Measurements from ENCODE around the gene ZNF620.
"Not testable (repeated sequence)": the region's sequence is repeated elsewhere in the genome, so short reads cannot be mapped to it uniquely, and the experiment has no call there.

The ZNF620 gene

DNA sequence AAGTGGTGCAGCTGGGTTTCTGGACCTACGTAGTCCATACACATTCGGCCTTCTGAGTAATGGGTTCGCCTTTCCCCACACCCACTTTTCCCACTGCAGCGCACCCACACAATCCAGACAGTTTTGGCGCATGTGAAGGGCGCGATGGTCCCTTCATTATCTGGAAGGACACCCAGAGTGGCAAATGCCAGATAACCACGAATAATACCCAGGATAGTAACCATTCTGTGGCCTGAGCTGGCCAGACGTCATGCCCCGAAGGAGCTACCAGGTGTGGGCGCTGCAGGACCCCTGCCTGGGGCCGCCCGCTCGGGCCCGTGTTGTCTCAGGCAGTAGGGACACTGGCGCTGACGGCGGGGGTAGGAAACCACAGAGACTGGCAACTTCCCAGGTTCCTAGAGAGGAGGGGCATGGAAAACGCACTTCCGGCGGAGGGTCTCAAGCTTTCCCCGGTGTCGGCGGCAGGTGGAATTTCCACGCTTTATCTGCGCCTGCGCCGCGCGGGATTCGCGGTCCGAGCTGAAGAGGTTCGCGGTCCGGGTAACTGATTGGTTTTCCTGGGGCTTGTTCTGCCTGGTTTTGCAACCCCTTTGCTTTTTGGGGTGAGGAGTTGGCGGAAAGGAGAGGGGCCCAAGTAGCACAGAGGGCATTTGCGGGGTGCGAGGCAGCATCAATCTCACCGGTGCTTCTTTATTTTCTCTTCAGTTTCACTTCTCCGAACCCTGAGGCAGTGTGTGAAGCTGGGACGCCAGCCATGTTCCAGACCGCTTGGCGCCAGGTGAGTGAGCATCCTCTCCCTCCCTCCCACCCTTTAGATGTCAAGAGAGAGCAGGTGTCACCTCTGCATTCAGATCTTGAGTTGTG is at the start of gene ZNF620:
Gene ZNF620, plus strand, starts transcription at position 441 of the 864 bp plus-strand sequence. Its CDS starts 314 bp downstream, at position 755.
- DNase-seq (ENCODE audit: low read depth in 2 of 3, low spot score in 1 of 3), result peak; percentile 8 to 43 (median 15)

DNA sequence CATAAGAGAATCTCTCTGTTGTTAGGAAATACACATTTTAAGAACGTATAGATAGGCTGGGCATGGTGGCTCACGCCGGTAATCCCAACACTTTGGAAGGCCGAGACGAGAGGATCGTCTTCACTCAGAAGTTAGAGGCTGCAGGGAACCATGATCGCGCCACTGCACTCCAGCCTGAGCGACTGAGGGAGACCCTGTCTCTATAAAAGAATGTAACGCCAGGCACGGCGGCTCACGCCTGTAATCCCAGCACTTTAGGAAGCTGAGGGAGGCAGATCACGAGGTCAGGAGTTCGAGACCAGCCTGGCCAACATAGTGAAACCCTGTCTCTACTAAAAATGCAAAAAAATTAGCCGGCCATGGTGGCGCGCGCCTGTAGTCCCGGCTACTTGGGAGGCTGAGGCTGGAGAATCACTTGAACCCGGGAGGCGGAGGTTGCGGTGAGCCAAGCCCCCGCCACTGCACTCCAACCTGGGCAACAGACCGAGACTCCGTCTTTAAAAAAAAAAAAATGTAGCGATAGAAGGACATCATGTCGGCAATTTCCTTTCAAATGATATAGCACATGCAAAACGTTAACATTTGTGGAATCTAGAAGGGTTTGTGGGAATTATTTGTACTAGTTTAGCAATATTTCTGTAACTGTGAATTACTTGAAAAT is 49.4 kb upstream of the ZNF620 start:
- DNase-seq (ENCODE audit: low read depth in 2 of 3, low spot score in 1 of 3), result no peak

DNA sequence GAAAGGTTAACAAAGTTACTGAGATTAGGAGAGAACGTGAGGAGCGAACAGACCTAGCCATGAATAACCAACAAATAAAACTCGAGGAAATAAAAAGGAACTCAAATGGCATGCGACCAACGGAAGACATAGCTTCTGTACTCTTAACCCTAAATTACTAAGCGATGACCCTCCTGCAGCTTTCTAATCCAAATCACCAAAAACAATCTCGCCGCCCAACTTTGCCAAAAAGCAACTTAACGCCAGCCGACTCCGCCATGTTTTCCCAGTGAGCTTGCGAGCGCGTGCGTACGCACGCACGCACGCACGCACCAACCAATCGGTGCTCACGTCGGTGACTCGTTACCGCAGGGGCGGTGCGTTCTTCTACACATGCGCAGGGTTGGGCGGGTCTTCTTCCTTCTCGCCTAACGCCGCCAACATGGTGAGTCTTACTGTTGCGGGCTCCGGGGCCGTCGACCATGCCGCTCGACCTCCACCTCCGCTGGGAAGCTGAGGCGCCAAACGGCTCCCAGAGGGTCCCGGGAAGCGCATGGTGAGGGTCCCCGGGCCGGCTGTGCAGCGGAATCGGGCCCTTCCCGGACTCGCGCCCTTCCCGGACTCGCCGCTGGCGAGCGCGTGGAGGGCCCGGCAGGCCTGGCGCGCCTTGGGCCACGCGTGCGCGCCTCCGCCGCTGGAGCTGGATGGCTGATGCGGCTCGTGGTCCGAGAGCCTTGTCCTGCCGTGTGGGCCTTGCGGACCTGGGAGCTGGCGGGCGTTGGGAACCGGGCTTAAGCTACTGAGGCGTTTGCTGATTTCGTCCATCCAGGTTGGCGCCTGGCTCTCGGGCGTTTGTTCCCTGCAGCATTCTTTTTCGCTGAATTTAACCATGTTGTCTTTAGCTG is 48.7 kb upstream of the ZNF620 start, which contains the start of gene RPL14:
Gene RPL14, plus strand, starts transcription at position 400 of the 884 bp plus-strand sequence. Its CDS starts 133 bp downstream, at position 533.
- peak; percentile 86 to 92 (median 91) for DNase-seq (ENCODE audit: low read depth in 2 of 3, low spot score in 1 of 3)

DNA sequence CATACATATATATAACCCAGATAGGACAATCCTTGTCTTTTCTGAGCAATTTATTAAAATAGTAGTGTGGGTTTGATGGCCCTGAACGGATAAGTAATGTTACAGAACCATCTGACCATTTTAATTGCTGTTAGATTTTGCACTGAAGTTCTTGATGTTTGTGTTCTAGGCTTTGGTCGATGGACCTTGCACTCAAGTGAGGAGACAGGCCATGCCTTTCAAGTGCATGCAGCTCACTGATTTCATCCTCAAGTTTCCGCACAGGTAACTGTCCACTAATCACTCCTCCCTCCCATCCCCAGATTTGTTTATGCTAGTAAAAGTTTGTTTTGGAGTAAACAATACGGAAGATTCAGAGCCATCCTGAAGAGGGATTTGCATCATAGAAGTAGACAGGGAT is 47.4 kb upstream of the ZNF620 start:
- no peak for DNase-seq (ENCODE audit: low read depth in 2 of 3, low spot score in 1 of 3)

DNA sequence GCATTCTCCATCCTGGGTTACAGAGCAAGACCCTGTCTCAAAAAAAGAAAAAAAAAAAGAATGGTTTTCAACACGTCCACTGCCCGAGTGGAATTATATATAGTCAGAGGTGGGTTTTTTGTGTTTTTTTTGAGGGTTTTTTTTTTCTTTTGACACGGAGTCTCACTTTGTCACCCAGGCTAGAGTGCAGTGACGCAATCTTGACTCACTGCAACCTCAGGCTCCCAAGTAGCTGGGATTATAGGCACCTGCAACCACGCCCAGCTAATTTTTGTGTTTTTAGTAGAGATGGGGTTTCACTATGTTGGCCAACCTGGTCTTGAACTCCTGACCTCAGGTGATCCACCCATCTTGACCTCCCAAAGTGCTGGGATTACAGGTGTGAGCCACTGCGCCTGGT is 45.4 kb upstream of the ZNF620 start:
- DNase-seq (ENCODE audit: low read depth in 2 of 3, low spot score in 1 of 3), result not testable (repeated sequence)

DNA sequence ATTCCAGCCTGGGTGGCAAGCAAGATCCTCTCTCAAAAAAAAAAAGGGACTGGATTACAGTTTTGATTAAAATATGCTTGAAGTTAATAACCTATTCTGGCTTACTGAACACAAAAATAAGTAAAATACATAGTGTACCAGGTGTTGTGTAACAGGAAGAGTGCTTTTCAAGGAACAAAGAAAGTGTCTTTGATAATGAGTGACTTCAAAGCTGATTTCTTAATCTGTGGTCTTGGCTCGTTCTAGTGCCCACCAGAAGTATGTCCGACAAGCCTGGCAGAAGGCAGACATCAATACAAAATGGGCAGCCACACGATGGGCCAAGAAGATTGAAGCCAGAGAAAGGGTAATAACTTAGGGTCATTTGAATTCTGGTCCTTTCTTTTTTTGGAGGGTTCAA is 44.7 kb upstream of the ZNF620 start:
- DNase-seq (ENCODE audit: low read depth in 2 of 3, low spot score in 1 of 3), result no peak

DNA sequence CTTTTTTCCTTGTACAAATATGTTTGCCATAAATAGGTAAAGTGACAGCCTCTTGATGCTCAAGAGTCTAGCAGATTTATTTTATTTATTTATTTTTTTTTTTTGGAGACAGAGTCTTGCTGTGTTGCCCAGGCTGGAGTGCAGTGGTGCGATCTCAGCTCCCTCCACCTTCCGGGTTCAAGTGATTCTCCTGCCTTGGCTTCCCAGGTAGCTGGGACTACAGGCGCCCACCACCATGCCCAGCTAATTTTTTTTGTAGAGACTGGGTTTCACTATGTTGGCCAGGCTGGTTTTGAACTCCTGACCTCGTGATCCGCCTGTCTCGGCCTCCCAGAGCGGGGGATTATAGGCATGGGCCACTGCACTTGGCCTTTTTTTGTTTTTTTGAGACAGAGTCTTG is 43.0 kb upstream of the ZNF620 start:
- DNase-seq (ENCODE audit: low read depth in 2 of 3, low spot score in 1 of 3), result not testable (repeated sequence)

DNA sequence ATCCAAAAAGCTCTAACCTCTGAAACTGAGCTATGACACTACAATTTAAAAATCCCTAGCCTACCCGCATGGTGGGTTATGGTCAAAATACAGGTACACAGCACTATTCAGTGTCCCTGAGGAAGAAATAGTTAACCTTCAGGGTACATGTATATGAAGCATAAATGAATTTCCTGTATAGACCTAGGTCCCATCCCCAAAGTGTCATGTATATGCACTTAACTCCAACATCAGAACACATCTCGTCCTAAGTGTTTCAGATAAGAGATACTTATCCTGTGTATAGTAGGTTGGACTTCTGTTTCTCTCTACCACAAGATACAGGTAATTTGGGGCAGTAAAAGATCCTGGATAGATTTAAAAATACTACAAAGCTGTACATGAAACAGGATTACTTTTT is 42.3 kb upstream of the ZNF620 start:
- DNase-seq (ENCODE audit: low read depth in 2 of 3, low spot score in 1 of 3), result no peak

DNA sequence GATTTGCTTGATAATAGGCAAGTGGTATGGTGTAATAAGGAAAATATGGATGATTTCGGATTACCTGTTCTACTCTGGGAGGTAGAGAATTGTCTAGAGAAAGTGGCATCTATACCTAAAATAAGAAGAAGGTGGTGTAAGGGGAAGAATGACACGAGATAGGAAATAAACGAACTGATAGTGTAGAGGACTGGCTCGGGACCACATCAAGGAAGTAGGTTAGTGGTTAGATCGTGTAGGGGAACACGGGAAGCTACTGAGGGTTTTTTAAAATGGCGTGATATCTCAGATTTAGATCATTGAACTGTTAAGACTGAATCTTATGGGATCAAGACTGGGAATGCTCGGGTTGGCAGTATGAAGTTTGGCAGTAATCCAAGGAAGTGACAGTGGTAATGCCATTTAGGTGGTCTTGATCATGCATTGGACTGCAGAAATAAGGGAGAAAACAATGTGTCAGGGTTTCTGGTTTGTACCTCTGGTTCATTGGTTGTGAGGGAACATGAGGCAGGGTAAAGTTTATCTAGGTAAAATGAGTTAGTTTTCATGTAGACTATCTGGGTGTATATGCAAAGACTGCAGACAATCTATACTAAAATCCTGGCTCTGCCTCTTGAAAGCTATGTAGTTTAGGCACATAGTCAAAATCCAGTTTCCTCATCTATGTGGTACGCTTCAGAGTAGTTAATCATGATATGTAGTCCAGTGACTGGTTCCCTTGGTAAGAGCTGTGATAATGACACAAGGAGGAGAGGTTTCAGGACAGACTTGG is 41.3 kb upstream of the ZNF620 start:
- no peak for DNase-seq (ENCODE audit: low read depth in 2 of 3, low spot score in 1 of 3)

DNA sequence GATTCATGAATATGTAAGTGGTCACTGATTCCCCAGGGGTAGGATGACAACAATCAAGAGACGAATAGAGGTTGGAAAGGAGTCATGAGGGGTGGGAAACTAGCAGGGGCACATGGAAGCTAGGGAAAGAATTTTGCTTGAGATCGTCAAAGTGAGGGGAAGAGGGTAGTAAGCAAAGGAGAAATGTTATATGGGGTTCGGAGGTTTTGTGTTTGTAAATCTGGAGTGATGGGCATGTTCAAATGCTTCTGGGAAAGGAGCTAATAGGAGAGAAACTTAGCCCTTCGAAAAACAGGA is 40.8 kb upstream of the ZNF620 start:
- no peak for DNase-seq (ENCODE audit: low read depth in 2 of 3, low spot score in 1 of 3)

DNA sequence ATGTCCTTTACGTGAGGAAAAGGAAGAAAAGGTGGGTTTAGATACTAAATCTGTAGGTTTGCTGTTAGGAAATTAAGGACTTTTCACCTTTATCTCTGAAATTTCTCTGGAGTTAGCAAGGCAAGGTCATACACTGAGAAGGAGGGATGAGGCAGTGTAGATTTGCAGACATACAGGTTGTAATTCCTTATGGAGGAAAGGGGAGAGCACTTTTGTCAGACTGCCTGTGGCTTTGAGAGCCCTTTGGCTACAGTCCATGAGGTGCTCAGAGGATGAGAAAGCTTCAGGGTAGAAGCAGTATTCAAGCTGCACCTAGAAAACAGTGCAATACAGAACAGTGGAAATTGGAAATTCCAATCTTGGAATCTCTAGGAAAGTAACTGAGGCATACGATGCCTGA is 40.4 kb upstream of the ZNF620 start:
- no peak for DNase-seq (ENCODE audit: low read depth in 2 of 3, low spot score in 1 of 3)

DNA sequence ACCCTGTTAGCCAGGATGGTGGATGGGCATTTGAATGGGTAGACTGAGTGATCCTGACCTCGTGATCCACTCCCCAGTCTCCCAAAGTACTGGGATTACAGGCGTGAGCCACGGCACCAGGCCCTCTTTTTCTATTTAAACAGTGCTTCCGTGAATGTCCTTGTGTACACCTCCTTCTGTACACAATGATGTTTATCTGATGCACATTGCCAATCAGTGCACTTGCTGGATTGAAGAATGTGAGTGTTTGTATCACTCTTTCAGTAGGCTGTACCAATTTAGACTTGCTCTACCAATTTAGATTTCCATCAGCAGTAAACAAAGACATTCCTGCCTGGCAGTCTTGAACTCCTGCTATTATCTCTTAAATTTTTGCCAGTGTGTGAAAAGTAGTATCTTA is 37.8 kb upstream of the ZNF620 start:
- no peak for DNase-seq (ENCODE audit: low read depth in 2 of 3, low spot score in 1 of 3)

DNA sequence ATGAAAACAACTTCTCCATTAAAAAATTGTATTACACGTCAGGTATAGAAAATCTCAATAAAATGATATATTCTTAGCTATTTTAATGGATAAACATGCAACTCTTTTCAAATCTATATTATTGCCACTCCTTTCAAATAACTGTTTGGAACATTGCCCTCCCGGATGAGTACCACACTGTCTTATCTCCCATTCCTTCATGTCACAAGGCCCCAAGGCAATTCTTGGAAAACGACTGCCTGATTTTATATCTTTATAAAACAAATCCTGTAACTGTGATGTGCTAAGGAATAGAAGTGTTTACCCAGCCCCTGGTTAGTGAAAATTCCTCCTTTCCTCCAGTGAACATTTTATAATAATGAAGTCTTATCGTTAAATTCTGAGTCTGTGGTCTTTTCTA is 35.1 kb upstream of the ZNF620 start:
- DNase-seq (ENCODE audit: low read depth in 2 of 3, low spot score in 1 of 3), result no peak

DNA sequence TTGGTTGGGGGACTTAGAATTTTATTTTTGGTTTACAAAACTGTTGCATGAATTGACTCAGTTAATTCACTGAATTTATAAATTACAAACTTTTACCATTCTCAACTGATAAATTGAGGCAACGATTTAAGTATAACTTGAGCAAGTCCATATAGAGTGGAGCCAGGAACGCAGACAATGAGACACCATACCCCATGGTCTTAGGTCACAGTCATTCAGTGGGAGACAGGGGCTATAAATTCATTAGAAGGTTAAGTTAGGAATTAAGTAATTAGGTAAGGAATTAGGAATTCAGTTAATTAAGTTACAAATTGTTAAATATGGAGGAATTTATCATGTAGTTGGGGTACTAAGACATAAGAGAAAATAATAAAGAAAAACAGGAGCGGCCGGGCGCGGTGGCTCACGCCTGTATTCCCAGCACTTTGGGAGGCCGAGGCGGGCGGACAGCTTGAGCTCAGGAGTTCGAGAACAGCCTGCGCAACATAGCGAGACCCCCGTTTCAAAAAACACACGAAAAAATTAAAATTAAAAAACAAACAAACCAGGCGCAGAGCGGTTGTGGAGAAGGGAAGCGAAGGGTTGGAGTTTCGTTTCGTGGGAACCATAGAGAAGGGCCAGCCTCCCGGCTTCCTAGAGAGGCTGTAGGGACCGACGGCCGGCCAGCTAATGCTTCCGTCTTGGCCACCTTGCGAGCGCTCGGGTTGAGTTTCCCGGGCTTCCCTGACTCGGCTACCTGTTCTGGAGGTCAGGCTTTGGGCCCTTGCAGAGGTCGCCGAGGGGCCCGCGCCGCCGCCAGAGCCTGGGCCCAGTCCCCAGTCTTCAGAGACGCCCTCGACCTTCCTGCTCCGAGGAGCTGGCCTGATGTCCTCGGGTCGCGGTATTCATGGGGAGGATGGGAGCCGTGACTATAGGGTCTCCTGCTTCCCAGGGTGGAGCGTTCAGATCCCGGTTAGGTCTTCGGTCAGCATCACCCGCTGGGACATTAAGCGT is 29.1 kb upstream of the ZNF620 start, which contains the start of gene ZNF619:
Gene ZNF619, plus strand, starts transcription at position 645 of the 993 bp plus-strand sequence. CDS start 858 bp downstream, outside the sequence.
- peak; percentile 24 to 34 (median 30) for DNase-seq (ENCODE audit: low read depth in 2 of 3, low spot score in 1 of 3)

DNA sequence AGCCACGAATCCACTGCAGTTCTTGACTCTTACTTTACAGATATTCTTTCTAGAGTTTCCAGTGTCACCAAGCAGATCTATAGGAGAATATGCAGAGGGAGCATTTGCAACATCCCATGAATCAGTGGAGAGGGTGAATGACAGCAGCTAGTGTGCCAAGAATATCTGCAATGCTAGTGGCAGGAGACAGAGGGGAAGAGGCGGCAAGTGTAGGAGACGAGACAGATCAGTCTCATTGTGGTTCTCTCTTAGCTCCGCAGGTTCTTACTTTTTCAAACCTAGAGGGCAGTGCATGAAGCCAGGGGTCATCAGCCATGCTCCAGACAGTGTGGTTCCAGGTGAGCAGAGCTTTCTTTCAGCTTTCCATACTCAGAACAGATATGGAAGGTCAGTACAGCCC is 28.2 kb upstream of the ZNF620 start:
- DNase-seq (ENCODE audit: low read depth in 2 of 3, low spot score in 1 of 3), result no peak

DNA sequence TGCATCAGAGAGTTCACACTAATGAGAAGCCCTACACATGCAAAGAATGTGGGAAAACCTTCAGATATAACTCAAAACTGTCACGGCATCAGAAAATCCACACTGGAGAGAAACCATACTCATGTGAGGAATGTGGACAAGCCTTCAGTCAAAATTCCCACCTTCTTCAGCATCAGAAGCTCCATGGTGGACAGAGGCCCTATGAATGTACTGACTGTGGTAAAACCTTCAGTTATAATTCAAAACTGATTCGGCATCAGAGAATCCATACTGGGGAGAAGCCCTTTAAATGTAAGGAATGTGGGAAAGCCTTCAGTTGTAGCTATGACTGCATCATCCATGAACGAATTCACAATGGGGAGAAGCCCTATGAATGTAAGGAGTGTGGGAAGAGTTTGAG is 18.7 kb upstream of the ZNF620 start:
- DNase-seq (ENCODE audit: low read depth in 2 of 3, low spot score in 1 of 3), result no peak

DNA sequence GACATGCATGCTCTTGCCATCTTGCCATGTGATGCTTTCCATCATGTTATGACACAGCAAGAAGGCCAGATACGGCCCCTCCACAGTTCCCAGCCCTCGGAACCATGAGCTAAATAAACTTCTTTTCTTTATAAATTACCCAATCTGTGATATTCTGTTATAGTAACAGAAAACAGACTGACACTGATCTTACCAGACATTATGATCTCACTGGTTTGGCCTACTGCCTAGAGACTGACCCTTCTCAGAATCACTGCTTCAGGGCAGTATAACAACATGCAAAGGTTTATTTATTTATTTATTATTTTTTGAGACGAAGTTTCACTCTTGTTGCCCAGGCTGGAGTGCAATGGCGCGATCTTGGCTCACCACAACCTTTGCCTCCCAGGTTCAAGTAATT is 14.9 kb upstream of the ZNF620 start:
- DNase-seq (ENCODE audit: low read depth in 2 of 3, low spot score in 1 of 3), result no peak

DNA sequence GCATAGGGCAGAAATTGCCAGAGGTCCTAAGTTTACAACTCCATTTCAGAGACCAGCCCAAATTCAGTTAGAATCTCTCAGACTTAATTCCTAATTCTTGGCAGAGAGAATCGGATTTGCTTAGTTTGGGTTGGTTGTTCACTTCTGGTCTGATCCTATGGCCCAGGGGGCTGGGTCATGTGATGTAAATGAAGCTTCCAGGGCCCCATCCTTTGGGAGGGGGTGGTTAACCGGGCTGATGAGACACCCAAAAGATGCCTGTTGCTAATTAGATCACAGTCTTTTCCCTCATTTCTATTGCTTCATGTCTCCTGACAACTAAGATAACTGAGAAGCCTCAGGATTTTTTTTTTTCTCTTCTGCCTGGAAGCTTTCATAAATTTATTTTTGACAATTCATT is 11.1 kb upstream of the ZNF620 start:
- no peak for DNase-seq (ENCODE audit: low read depth in 2 of 3, low spot score in 1 of 3)

DNA sequence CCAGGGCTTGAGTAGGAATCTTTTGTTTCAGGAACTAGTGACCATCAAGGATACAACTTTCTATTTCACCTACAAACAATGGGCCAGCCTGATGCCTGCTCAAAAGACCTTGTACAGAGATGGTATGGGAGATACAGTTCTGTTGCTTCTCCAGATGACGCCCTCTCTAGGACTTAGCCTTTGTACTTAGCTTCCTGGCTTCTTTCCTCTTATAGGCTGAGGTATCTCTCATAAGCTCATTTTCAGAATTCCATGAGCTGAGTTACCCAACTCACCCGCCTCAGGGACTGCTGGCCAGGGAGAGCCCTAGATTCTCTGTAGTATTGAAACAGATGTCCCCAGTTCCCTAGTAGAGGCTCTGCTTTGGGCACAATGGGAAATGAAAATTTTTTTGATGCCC is 8.6 kb upstream of the ZNF620 start:
- DNase-seq (ENCODE audit: low read depth in 2 of 3, low spot score in 1 of 3), result no peak

DNA sequence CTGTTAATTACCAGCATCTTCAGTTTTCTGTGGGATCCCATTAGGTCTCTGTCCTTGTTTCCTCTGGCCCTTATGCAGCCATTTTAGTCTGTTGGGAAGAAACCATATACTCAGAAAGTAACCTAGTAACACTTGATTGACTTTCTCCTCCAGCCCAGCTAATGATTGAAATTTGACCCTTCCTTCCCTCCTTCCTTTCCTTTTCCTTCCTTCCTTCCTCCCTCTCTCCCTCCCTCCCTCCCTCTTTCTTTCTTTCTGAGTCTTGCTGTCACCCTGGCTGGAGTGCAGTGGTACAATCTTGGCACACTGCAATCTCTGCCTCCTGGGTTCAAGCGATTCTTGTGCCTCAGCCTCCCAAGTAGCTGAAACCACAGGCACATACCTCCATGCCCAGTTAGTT is 5.9 kb upstream of the ZNF620 start:
- DNase-seq (ENCODE audit: low read depth in 2 of 3, low spot score in 1 of 3), result no peak
